Glutamatergic neuron (in vitro differentiated cells): Measurements from ENCODE around the gene ARV1. TPM values are rescaled to one million over a fixed set of nuclear protein-coding genes. Genes with fewer than 3 reads are reported as not detected.

Source experiments
- DNase-seq: peaks from one replicate; pipeline ENCODE4 v3.0.0; 2022
- H3K27ac Mint-ChIP-seq: one replicate; pipeline ENCODE4 v1.8.0; 2020; ENCODE audit warnings: mild to moderate bottlenecking, mixed read lengths, inconsistent platforms; ENCODE audit not compliant: unreplicated experiment
- H3K27me3 Mint-ChIP-seq: one replicate; pipeline ENCODE4 v1.8.0; 2020; ENCODE audit warnings: mild to moderate bottlenecking, moderate library complexity, mixed read lengths, inconsistent platforms; ENCODE audit not compliant: unreplicated experiment
- H3K36me3 Mint-ChIP-seq: one replicate; pipeline ENCODE4 v1.8.0; 2020; ENCODE audit warnings: mild to moderate bottlenecking, mixed read lengths, inconsistent platforms; ENCODE audit not compliant: unreplicated experiment
- H3K4me1 Mint-ChIP-seq: one replicate; pipeline ENCODE4 v1.8.0; 2020; ENCODE audit warnings: mild to moderate bottlenecking, low read depth, mixed read lengths, inconsistent platforms; ENCODE audit not compliant: unreplicated experiment
- H3K4me3 Mint-ChIP-seq: one replicate; pipeline ENCODE4 v1.8.0; 2020; ENCODE audit warnings: mild to moderate bottlenecking, mixed read lengths, inconsistent platforms; ENCODE audit not compliant: unreplicated experiment
- H3K9me3 Mint-ChIP-seq: one replicate; pipeline ENCODE4 v1.8.0; 2020; ENCODE audit warnings: mild to moderate bottlenecking, moderate library complexity, mixed read lengths, inconsistent platforms; ENCODE audit not compliant: unreplicated experiment
- total RNA-seq: library from RNA; stranded (reverse); fragmentation: NEBNext Ultra II Directional; extraction: Animal tissue kit (Norgen Biotek cat#: 25700); gene quantifications from one replicate; pipeline ENCODE4 v1.2.1, GENCODE V29; 2021; ENCODE audit not compliant: unreplicated experiment
- TF ChIP-seq, protein P1 (sequence below): fragments of 200-600 bp; sonication (generic); IDR thresholded peaks from one replicate; pipeline ENCODE4 v1.5.0; 2021; ENCODE audit not compliant: partially characterized antibody, unreplicated experiment

The ARV1 gene
- total RNA-seq, 1 donor from 2014 or later, result 18.3 TPM

DNA sequence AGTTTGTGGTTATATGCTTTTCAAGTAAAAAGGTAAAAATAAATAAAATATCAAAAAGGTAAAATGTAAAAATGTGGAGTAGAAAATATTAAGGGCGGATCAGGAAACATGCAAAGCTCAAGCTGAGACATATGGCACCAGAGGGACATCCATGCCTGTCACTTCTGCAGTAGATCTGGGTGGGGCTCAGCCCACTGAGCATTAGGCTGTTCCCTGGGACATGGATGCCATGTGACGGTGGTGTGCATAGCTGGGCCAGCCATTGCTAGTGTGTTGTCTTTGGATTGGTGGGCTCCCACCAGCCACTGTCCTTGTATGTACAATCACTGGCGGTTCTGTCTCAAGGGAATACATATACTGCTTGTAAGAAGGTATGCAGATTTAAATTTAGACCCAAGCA is 3.3 kb upstream of the ARV1 start:
- H3K36me3 Mint-ChIP-seq, result no peaks in the 10 kb centered on the region
- H3K4me1 Mint-ChIP-seq, result peaks cover 18% of the 10 kb centered on the region
- TF ChIP-seq, protein P1, sequence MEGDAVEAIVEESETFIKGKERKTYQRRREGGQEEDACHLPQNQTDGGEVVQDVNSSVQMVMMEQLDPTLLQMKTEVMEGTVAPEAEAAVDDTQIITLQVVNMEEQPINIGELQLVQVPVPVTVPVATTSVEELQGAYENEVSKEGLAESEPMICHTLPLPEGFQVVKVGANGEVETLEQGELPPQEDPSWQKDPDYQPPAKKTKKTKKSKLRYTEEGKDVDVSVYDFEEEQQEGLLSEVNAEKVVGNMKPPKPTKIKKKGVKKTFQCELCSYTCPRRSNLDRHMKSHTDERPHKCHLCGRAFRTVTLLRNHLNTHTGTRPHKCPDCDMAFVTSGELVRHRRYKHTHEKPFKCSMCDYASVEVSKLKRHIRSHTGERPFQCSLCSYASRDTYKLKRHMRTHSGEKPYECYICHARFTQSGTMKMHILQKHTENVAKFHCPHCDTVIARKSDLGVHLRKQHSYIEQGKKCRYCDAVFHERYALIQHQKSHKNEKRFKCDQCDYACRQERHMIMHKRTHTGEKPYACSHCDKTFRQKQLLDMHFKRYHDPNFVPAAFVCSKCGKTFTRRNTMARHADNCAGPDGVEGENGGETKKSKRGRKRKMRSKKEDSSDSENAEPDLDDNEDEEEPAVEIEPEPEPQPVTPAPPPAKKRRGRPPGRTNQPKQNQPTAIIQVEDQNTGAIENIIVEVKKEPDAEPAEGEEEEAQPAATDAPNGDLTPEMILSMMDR, result no peak
- H3K4me3 Mint-ChIP-seq, result no peak overlapping the region
- peak overlapping the region; percentile 52 for H3K27ac Mint-ChIP-seq
- peaks cover 13% of the 10 kb centered on the region for H3K27me3 Mint-ChIP-seq
- DNase-seq, result peak; percentile 31
- peaks cover 10% of the 10 kb centered on the region for H3K9me3 Mint-ChIP-seq

DNA sequence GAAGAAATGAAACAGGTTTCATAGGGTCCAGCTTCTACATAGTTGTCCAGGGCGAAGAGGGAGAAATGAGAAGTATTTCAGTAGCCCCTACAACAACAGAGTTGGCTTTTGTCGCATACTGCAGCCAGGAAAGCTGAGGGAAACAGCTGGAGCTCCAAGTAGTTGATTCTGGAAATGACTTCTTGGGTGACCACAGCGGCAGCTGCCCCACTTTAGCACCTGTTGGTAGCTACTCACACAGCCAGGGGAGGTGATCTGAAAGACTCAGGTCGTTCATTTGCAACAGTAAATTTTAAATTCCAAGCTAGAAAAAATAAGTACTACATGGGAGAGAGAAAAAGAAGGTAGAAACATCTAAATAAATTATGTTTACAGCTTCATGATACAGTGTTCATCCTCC is 2.5 kb upstream of the ARV1 start:
- peaks cover 18% of the 10 kb centered on the region for H3K4me1 Mint-ChIP-seq
- H3K36me3 Mint-ChIP-seq, result no peaks in the 10 kb centered on the region
- H3K4me3 Mint-ChIP-seq, result no peak overlapping the region
- H3K9me3 Mint-ChIP-seq, result peaks cover 10% of the 10 kb centered on the region
- TF ChIP-seq, protein P1, result no peak
- peaks cover 13% of the 10 kb centered on the region for H3K27me3 Mint-ChIP-seq
- H3K27ac Mint-ChIP-seq, result no peak overlapping the region
- no peak for DNase-seq

- Mint-ChIP-seq H3K4me3 (peak overlapping the region; percentile 92), H3K9me3 (peaks cover 10% of the 10 kb centered on the region), H3K4me1 (peaks cover 13% of the 10 kb centered on the region), H3K36me3 (no peaks in the 10 kb centered on the region), H3K27ac (peak overlapping the region; percentile 80), H3K27me3 (peaks cover 13% of the 10 kb centered on the region)
- TF ChIP-seq, protein P1, result no peak
- no peak for DNase-seq
Observed at GRCh38 chr1:230976825-230977747, 1.8 kb upstream of the ARV1 start.

DNA sequence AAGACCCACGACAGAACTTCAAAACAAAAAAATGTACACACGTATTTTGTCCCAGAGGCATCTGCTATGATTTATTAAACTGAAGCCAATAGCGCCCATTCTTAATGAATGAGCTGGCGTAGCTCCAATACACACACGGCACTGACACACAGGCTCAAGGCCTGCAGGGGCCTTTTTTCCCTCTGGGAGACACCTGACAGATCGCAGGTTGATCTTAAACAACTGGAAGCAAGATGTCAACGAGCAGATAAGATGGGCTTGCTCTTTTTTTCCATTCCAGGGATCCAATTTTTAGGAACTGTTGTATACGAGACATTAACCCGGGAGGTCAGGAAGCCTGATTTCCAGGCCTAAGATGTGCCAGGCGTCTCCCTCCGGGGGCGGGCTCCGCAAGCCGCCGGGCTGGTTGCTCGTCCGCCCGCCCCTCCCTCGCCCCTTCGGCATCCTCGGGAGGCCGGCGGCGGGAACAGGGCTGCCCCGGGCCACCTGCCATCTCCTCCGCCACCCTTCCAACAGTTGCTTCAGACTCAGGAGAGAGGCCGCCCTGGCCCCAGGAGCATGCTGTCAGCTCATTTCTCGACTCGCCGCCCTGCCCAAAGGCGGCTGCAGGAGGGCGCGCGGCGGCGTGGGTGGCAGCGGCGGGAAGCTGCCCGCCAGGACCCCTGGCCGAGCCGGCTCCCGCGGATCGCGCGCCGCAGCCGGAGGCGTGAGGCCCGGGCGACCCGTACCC is 968 bp upstream of the ARV1 start:
- Mint-ChIP-seq H3K36me3 (no peaks in the 10 kb centered on the region), H3K4me3 (peak overlapping the region; percentile 92), H3K4me1 (peaks cover 9% of the 10 kb centered on the region), H3K27ac (peak overlapping the region; percentile 80), H3K27me3 (peaks cover 13% of the 10 kb centered on the region), H3K9me3 (peaks cover 10% of the 10 kb centered on the region)
- DNase-seq, result peak; percentile 54
- TF ChIP-seq, protein P1, result no peak

DNA sequence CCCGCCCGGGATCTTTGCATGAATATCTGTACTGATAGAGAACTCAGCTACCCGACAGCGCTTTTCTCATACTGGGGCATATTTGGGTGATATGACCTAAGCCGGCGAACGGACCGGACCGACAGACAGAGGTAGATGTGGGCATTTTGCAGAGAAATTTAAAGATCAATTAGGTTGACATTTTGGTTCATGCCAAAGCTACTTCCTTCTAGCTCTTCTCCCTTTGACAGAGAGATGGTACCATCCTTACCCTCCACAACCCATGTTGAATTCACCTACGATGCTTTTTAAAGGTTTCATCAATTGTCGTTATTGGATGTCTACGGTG is 459 bp downstream of the ARV1 start:
- no peak overlapping the region for H3K27ac Mint-ChIP-seq
- peaks cover 10% of the 10 kb centered on the region for H3K9me3 Mint-ChIP-seq
- TF ChIP-seq, protein P1, result no peak
- peak overlapping the region; percentile 98 for H3K4me3 Mint-ChIP-seq
- H3K36me3 Mint-ChIP-seq, result no peaks in the 10 kb centered on the region
- DNase-seq, result no peak
- peaks cover 13% of the 10 kb centered on the region for H3K27me3 Mint-ChIP-seq
- H3K4me1 Mint-ChIP-seq, result peaks cover 9% of the 10 kb centered on the region
